ENCODE results near the gene TMEM86B.

TMEM86B gene

GRCh38 chr19:55179606-55180484 lies 48.7 kb downstream of the TMEM86B start, which contains the start of gene SYT5:
Gene SYT5 (minus strand): TSS chr19:55180289. CDS start chr19:55179041, 1,248 bp downstream.
- peak within 1 kb of the TSS; percentile 60 for H3K4me3 ChIP-seq (ENCODE audit: low read depth, low read length)

DNA sequence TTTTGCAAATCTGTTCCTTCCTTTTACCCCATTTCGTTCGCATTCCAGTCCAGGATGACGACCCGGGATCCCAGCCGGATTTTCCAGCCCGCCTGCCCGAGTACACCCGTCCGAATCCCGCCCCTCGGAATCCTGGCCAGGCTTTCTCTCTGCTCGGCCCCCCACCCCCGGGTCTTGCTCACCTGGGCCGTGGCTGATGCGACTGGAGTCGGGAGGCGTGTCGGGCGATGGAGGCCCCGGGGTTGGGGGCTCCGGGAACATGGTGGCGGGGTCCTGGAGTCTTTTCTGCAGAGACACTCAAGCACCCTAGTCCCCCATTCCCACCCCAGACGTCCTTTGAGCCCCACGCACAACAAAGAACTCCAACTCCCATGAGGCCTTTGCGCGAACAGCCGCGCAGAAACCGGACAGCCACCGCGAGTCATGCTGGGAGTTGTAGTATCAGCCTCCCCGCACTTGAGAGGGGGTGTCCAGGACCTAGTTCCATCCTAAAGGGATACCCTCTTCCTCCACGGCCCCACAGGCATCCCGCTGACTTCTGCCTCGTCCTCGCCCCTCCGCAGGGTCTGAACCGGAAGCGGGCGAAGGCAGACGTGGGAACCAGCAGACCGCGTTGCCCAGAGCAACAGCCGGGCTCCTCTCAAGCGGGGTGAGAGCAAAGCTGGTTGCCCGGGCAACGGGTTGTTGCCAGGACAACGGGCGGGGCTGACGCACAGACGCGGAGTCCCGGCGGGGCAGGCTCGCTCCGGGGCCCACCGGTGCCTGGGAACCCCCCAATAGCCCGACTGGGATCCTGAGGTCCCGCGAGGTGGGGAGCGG lies 49.6 kb downstream of the TMEM86B start:
- peak overlapping the region; percentile 60 for H3K4me3 ChIP-seq (ENCODE audit: low read depth, low read length)
